GM12892 (cell line): ENCODE data around the gene RAB11B.

Experiments used
- POLR2A ChIP-seq: IDR thresholded peaks from 2 replicates; pipeline ENCODE4 v1.6.1; 2011; ENCODE audit warnings: low read depth, low read length, control low read depth
- POLR2AphosphoS5 ChIP-seq: IDR thresholded peaks from 2 replicates; pipeline ENCODE4 v1.6.1; 2011; ENCODE audit warnings: low read depth, low read length, control low read depth

DNA sequence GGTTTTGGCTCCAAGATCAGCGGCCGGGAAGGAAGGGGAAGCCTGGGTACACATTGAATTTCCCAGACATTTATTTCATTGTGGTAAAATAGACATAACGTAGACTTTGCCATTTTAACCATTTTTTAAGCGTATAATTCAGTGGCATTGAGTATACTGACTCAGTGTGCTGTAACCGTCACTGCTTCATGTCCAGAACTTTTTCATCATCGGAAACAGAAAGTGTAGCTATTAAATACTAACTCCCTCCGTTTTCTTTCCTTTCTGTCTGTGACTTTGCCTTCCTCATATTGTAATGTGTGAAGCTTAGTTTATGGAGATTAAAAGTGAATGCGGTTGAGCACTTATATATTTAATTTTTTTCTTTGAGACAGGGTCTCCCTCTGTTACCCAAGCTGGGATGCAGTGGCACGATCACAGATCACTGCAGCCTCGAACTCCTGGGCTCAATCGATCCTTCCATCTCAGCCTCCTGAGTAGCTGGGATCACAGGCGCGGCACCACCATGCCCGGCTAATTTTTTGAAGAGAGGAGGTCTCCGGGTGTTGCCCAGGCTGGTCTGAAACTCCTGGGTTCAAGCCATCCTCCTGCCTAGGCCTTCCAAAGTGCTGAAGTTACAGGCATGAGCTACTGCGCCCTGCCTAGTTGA lies 56.0 kb downstream of the RAB11B start:
- TF ChIP-seq POLR2A (no peak), POLR2AphosphoS5 (no peak)
